ENCODE data around the gene BIRC2.

The BIRC2 gene

GRCh38 chr11:102395720-102396393, 48.8 kb downstream of the BIRC2 start:
- Histone ChIP-seq H3K27me3 (ENCODE audit: control insufficient read depth, insufficient read depth, low read length) (no peaks in the 10 kb centered on the region), H3K4me3 (ENCODE audit: low read length) (no peak overlapping the region), H3K4me2 (ENCODE audit: low read length) (no peak overlapping the region), H3K9ac (ENCODE audit: low read depth, low read length) (no peak overlapping the region), H3K36me3 (ENCODE audit: insufficient read depth, low read length) (peaks cover 65% of the 10 kb centered on the region), H3K4me1 (ENCODE audit: control insufficient read depth, insufficient read depth, low read length) (peaks cover 11% of the 10 kb centered on the region), H3K9me3 (replicated peaks; ENCODE audit: low read length) (no peaks in the 10 kb centered on the region)

DNA sequence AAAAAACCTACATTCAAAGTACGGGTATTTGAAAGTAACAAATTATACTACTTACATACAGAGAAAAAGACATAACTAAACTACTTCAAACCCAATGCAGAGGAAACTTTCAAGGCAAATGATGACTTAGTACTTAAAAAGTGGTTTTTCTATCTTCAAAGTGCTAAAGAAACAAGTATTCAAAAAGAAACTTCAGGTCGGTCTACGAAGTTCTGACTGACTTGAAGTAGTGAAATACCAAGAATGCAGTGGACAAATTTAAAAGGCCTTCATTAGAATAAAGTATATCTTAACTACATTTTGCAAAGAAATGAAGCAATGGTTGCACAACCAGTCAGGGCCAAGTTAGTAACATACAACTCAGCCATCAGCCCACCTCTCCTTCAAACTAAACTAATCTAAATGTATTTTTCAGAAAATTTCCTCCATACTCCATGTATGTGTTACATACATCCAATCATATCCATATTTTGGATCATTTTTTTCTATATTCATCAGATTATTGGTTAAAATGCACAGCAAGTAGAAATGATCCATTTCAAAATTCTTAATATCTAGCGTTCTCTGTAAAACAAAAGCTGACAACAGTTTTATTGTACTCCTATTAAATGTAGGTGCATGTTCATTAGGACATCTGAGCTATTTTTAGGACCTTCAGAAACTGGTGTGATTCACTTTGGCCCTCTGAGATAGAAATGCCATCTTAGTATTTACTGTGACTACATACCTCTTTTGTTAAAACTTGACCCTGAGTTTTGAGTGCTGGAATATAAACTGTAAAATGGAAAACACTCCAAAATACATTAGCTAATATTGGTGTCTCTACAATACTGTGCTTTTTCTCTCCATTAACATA, 49.9 kb downstream of the BIRC2 start:
- H3K27me3 ChIP-seq (ENCODE audit: control insufficient read depth, insufficient read depth, low read length), result no peaks in the 10 kb centered on the region
- peaks cover 64% of the 10 kb centered on the region for H3K36me3 ChIP-seq (ENCODE audit: insufficient read depth, low read length)
- H3K9ac ChIP-seq (ENCODE audit: low read depth, low read length), result no peak overlapping the region
- no peaks in the 10 kb centered on the region for H3K9me3 ChIP-seq (replicated peaks; ENCODE audit: low read length)
- H3K4me1 ChIP-seq (ENCODE audit: control insufficient read depth, insufficient read depth, low read length), result peaks cover 7% of the 10 kb centered on the region
- no peak overlapping the region for H3K4me2 ChIP-seq (ENCODE audit: low read length)
- no peak overlapping the region for H3K4me3 ChIP-seq (ENCODE audit: low read length)

GRCh38 chr11:102398297-102398696, 51.3 kb downstream of the BIRC2 start:
- Histone ChIP-seq H3K36me3 (ENCODE audit: insufficient read depth, low read length) (peaks cover 60% of the 10 kb centered on the region), H3K4me2 (ENCODE audit: low read length) (no peak overlapping the region), H3K4me3 (ENCODE audit: low read length) (no peak overlapping the region), H3K4me1 (ENCODE audit: control insufficient read depth, insufficient read depth, low read length) (peaks cover 7% of the 10 kb centered on the region), H3K27me3 (ENCODE audit: control insufficient read depth, insufficient read depth, low read length) (no peaks in the 10 kb centered on the region), H3K9me3 (replicated peaks; ENCODE audit: low read length) (no peaks in the 10 kb centered on the region), H3K9ac (ENCODE audit: low read depth, low read length) (no peak overlapping the region)

DNA sequence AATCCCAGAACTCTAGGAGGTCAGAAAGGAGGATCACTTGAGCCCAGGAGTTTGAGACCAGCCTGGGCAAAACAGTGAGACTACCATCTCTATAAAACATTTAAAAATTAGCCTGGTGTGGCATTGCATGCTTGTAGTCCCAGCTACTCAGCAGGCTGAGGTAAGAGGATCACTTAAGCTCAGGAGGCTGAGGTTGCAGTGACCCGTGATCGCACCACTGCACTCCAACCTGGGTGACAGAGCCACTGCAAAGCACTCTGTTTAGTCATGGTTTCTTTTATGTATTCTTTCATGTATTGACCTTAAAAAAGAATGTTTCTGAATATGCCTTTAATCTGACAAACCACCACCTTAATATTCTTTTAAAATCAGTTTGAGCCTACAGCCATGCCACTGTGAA, 52.2 kb downstream of the BIRC2 start:
- Histone ChIP-seq H3K9me3 (replicated peaks; ENCODE audit: low read length) (no peaks in the 10 kb centered on the region), H3K9ac (ENCODE audit: low read depth, low read length) (no peak overlapping the region), H3K27me3 (ENCODE audit: control insufficient read depth, insufficient read depth, low read length) (no peaks in the 10 kb centered on the region), H3K4me2 (ENCODE audit: low read length) (no peak overlapping the region), H3K4me3 (ENCODE audit: low read length) (no peak overlapping the region), H3K4me1 (ENCODE audit: control insufficient read depth, insufficient read depth, low read length) (peaks cover 7% of the 10 kb centered on the region), H3K36me3 (ENCODE audit: insufficient read depth, low read length) (peaks cover 57% of the 10 kb centered on the region)

DNA sequence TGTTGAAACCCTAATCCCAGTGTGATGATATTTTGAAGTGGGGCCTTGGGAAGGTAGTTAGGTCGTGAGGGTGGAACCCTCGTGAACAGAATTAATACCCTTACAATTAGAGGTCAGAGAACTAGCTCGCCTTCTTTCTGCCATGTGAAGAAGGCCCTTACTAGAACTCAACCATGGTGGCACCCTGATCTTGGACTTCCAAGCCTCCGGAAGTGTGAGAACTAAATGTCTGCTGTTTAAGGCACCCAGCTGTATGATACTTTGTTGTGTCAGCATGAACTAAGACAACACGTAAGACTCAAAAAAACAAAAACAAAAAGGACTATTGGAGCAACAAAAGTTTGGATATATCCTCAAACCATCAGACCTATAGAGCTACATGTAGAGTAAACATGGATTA, 53.6 kb downstream of the BIRC2 start:
- Histone ChIP-seq H3K4me2 (ENCODE audit: low read length) (no peak overlapping the region), H3K4me1 (ENCODE audit: control insufficient read depth, insufficient read depth, low read length) (peaks cover 7% of the 10 kb centered on the region), H3K36me3 (ENCODE audit: insufficient read depth, low read length) (peaks cover 50% of the 10 kb centered on the region)

DNA sequence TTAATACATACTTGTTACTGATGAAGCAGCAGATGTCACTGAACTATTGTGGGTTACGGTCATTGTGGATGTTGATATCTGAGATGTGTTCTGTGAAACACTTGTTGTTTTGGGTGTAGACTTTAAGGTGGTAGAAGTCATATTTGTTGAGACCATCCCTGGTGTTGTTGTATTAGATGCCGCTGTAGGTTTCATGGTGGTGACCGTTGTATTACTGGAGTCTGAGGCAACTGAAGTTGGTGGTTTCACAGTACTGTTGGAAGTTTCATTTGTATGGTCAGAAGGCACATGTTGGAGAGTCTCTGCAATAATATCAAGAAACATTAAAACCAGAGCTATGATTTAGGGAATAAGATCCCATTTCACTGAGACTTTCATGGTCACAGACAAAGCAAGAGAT, 54.9 kb downstream of the BIRC2 start:
- no peak overlapping the region for H3K9ac ChIP-seq (ENCODE audit: low read depth, low read length)
- peaks cover 5% of the 10 kb centered on the region for H3K4me1 ChIP-seq (ENCODE audit: control insufficient read depth, insufficient read depth, low read length)
- H3K9me3 ChIP-seq (replicated peaks; ENCODE audit: low read length), result no peaks in the 10 kb centered on the region
- peaks cover 51% of the 10 kb centered on the region for H3K36me3 ChIP-seq (ENCODE audit: insufficient read depth, low read length)
- H3K4me2 ChIP-seq (ENCODE audit: low read length), result no peak overlapping the region
- H3K27me3 ChIP-seq (ENCODE audit: control insufficient read depth, insufficient read depth, low read length), result no peaks in the 10 kb centered on the region
- no peak overlapping the region for H3K4me3 ChIP-seq (ENCODE audit: low read length)

More for the DNA sequence above, 53.6 kb downstream of the BIRC2 start:
- H3K9ac ChIP-seq (ENCODE audit: low read depth, low read length), result no peak overlapping the region
- no peaks in the 10 kb centered on the region for H3K27me3 ChIP-seq (ENCODE audit: control insufficient read depth, insufficient read depth, low read length)
- H3K4me3 ChIP-seq (ENCODE audit: low read length), result no peak overlapping the region
- H3K9me3 ChIP-seq (replicated peaks; ENCODE audit: low read length), result no peaks in the 10 kb centered on the region

- peaks cover 51% of the 10 kb centered on the region for H3K36me3 ChIP-seq (ENCODE audit: insufficient read depth, low read length)
- no peaks in the 10 kb centered on the region for H3K27me3 ChIP-seq (ENCODE audit: control insufficient read depth, insufficient read depth, low read length)
- peaks cover 4% of the 10 kb centered on the region for H3K4me1 ChIP-seq (ENCODE audit: control insufficient read depth, insufficient read depth, low read length)
- H3K9ac ChIP-seq (ENCODE audit: low read depth, low read length), result no peak overlapping the region
- H3K4me3 ChIP-seq (ENCODE audit: low read length), result no peak overlapping the region
- no peaks in the 10 kb centered on the region for H3K9me3 ChIP-seq (replicated peaks; ENCODE audit: low read length)
- H3K4me2 ChIP-seq (ENCODE audit: low read length), result no peak overlapping the region
Measured at GRCh38 chr11:102402548-102402947, 55.5 kb downstream of the BIRC2 start.

GRCh38 chr11:102405501-102405900, 58.5 kb downstream of the BIRC2 start:
- peaks cover 10% of the 10 kb centered on the region for H3K4me1 ChIP-seq (ENCODE audit: control insufficient read depth, insufficient read depth, low read length)
- no peak overlapping the region for H3K4me2 ChIP-seq (ENCODE audit: low read length)
- no peak overlapping the region for H3K4me3 ChIP-seq (ENCODE audit: low read length)
- H3K9me3 ChIP-seq (replicated peaks; ENCODE audit: low read length), result no peaks in the 10 kb centered on the region
- H3K27me3 ChIP-seq (ENCODE audit: control insufficient read depth, insufficient read depth, low read length), result no peaks in the 10 kb centered on the region
- H3K9ac ChIP-seq (ENCODE audit: low read depth, low read length), result no peak overlapping the region
- H3K36me3 ChIP-seq (ENCODE audit: insufficient read depth, low read length), result peaks cover 33% of the 10 kb centered on the region

GRCh38 chr11:102406099-102406498, 59.1 kb downstream of the BIRC2 start:
- Histone ChIP-seq H3K36me3 (ENCODE audit: insufficient read depth, low read length) (peaks cover 27% of the 10 kb centered on the region), H3K4me3 (ENCODE audit: low read length) (no peak overlapping the region), H3K4me2 (ENCODE audit: low read length) (no peak overlapping the region), H3K4me1 (ENCODE audit: control insufficient read depth, insufficient read depth, low read length) (peaks cover 11% of the 10 kb centered on the region), H3K27me3 (ENCODE audit: control insufficient read depth, insufficient read depth, low read length) (no peaks in the 10 kb centered on the region), H3K9me3 (replicated peaks; ENCODE audit: low read length) (no peaks in the 10 kb centered on the region), H3K9ac (ENCODE audit: low read depth, low read length) (no peak overlapping the region)

- no peak overlapping the region for H3K9ac ChIP-seq (ENCODE audit: low read depth, low read length)
- H3K36me3 ChIP-seq (ENCODE audit: insufficient read depth, low read length), result peaks cover 16% of the 10 kb centered on the region
- H3K4me3 ChIP-seq (ENCODE audit: low read length), result no peak overlapping the region
- no peaks in the 10 kb centered on the region for H3K27me3 ChIP-seq (ENCODE audit: control insufficient read depth, insufficient read depth, low read length)
- no peak overlapping the region for H3K4me2 ChIP-seq (ENCODE audit: low read length)
- peaks cover 16% of the 10 kb centered on the region for H3K4me1 ChIP-seq (ENCODE audit: control insufficient read depth, insufficient read depth, low read length)
- H3K9me3 ChIP-seq (replicated peaks; ENCODE audit: low read length), result no peaks in the 10 kb centered on the region
Measured at GRCh38 chr11:102407901-102408300, 60.9 kb downstream of the BIRC2 start.

DNA sequence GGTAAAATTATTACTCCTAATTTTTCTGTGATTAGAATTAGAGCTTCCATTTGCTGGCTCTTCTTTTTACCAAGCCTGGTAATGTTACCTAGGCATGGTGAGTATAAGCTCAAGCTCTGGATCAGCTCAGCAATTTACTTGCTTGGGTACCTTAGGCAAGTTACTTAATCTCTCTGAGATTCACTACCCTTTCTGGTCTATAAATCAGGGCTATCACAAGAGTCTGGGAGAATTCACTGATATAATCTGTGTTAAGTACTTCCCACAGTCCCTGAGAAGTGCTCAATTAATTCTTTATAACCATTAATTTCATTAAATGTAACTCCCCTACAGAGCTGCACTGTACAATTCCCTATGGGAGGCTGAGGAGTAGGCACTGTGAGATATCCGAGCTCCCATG, 61.3 kb downstream of the BIRC2 start:
- H3K36me3 ChIP-seq (ENCODE audit: insufficient read depth, low read length), result peaks cover 12% of the 10 kb centered on the region
- H3K27me3 ChIP-seq (ENCODE audit: control insufficient read depth, insufficient read depth, low read length), result no peaks in the 10 kb centered on the region
- no peak overlapping the region for H3K9ac ChIP-seq (ENCODE audit: low read depth, low read length)
- H3K4me3 ChIP-seq (ENCODE audit: low read length), result no peak overlapping the region
- no peaks in the 10 kb centered on the region for H3K9me3 ChIP-seq (replicated peaks; ENCODE audit: low read length)
- H3K4me1 ChIP-seq (ENCODE audit: control insufficient read depth, insufficient read depth, low read length), result peaks cover 16% of the 10 kb centered on the region
- no peak overlapping the region for H3K4me2 ChIP-seq (ENCODE audit: low read length)

Measured in skeletal muscle satellite cell (primary cell).